GM19238 (cell line): ENCODE results near the gene KLHDC1.
A peak's percentile ranks its signal among the peaks of the same experiment; 100 is the strongest.
"Not testable (repeated sequence)": the region's sequence is repeated elsewhere in the genome, so short reads cannot be mapped to it uniquely, and the experiment has no call there.

Source experiments
- DNase-seq: peaks from one replicate; pipeline ENCODE4 v3.0.0; 2011; ENCODE audit warnings: low spot score; ENCODE audit not compliant: insufficient read length

Gene KLHDC1

GRCh38 chr14:49721733-49722435 lies 29.0 kb downstream of the KLHDC1 start:
- not testable (repeated sequence) for DNase-seq

GRCh38 chr14:49727171-49727570 lies 34.3 kb downstream of the KLHDC1 start:
- DNase-seq, result no peak

GRCh38 chr14:49732896-49733295 lies 40.0 kb downstream of the KLHDC1 start:
- no peak for DNase-seq

GRCh38 chr14:49733836-49734235 lies 40.9 kb downstream of the KLHDC1 start:
- no peak for DNase-seq

GRCh38 chr14:49735669-49736068 lies 42.7 kb downstream of the KLHDC1 start:
- DNase-seq, result not testable (repeated sequence)

- DNase-seq, result no peak
Observed at GRCh38 chr14:49745191-49745590, 52.3 kb downstream of the KLHDC1 start.

- not testable (repeated sequence) for DNase-seq
Observed at GRCh38 chr14:49746476-49746875, 53.6 kb downstream of the KLHDC1 start.

- DNase-seq, result no peak
Observed at GRCh38 chr14:49754570-49755097, 61.7 kb downstream of the KLHDC1 start.

GRCh38 chr14:49755378-49755777 lies 62.5 kb downstream of the KLHDC1 start:
- DNase-seq, result no peak

- DNase-seq, result no peak
Observed at GRCh38 chr14:49761839-49762551, 69.1 kb downstream of the KLHDC1 start.

- no peak for DNase-seq
Observed at GRCh38 chr14:49766839-49767238, 73.9 kb downstream of the KLHDC1 start.

GRCh38 chr14:49767270-49767570 lies 74.3 kb downstream of the KLHDC1 start:
- DNase-seq, result no peak

GRCh38 chr14:49767571-49768300 lies 74.8 kb downstream of the KLHDC1 start, which contains the start of gene KLHDC2:
KLHDC2 (plus strand) TSS chr14:49768153; CDS start chr14:49768469, 316 bp downstream.
- peak; percentile 76 for DNase-seq

- peak; percentile 14 for DNase-seq
Observed at GRCh38 chr14:49768301-49769121, 75.6 kb downstream of the KLHDC1 start.

- DNase-seq, result no peak
Observed at GRCh38 chr14:49769171-49769570, 76.3 kb downstream of the KLHDC1 start.

GRCh38 chr14:49769581-49770211 lies 76.8 kb downstream of the KLHDC1 start:
- no peak for DNase-seq

- no peak for DNase-seq
Observed at GRCh38 chr14:49770212-49770817, 77.4 kb downstream of the KLHDC1 start.

- DNase-seq, result not testable (repeated sequence)
Observed at GRCh38 chr14:49771691-49772090, 78.8 kb downstream of the KLHDC1 start.

- DNase-seq, result no peak
Observed at GRCh38 chr14:49774106-49774505, 81.2 kb downstream of the KLHDC1 start.

- no peak for DNase-seq
Observed at GRCh38 chr14:49778421-49778820, 85.5 kb downstream of the KLHDC1 start.
